A673 (cell line): ENCODE measurements around the gene REEP6. TPM values are rescaled to one million over a fixed set of nuclear protein-coding genes. Genes with fewer than 3 reads are reported as not detected.
A peak's percentile ranks its signal among the peaks of the same experiment; 100 is the strongest.

ENCODE experiments used
- BruUV-seq: library from RNA; stranded (reverse); fragments of 400-500 nt; replicated peaks from 2 replicates; lab custom pipeline; 2021; lab: Mats Ljungman, UMichigan
- CTCF ChIA-PET: fragments of 300-600 bp; sonication (Branson Sonifier 250); formaldehyde crosslinking; loops from one replicate; lab custom pipeline; 2022; ENCODE audit warnings: antibody characterized with exemption; lab: Charles Lee
- POLR2A ChIA-PET: fragments of 300-600 bp; sonication (Branson Sonifier 250); formaldehyde crosslinking; loops from one replicate; lab custom pipeline; 2022; ENCODE audit warnings: antibody characterized with exemption; ENCODE audit not compliant: low non-redundant PET; lab: Charles Lee
- DNase-seq: peaks from one replicate; pipeline ENCODE4 v3.0.0-alpha.2; 2015; ENCODE audit warnings: low spot score
- H3K27ac ChIP-seq: fragments of 200-600 bp; sonication (generic); 2 replicates; pipeline ENCODE4 v1.5.1; 2016; ENCODE audit warnings: mixed run types, low read depth, mild to moderate bottlenecking, mixed read lengths, antibody characterized with exemption, low read length; ENCODE audit not compliant: poor library complexity, severe bottlenecking
- H3K27me3 ChIP-seq: fragments of 200-600 bp; sonication (generic); replicated peaks from 2 replicates; pipeline ENCODE4 v1.6.1; 2017; ENCODE audit warnings: mixed run types, low read depth, mild to moderate bottlenecking, mixed read lengths, antibody characterized with exemption, low read length; ENCODE audit not compliant: insufficient read depth, poor library complexity
- H3K36me3 ChIP-seq: fragments of 200-600 bp; sonication (generic); 2 replicates; pipeline ENCODE4 v1.6.1; 2016; ENCODE audit warnings: mixed run types, mild to moderate bottlenecking, mixed read lengths, antibody characterized with exemption, low read length; ENCODE audit not compliant: insufficient read depth, poor library complexity, severe bottlenecking
- H3K4me1 ChIP-seq: fragments of 200-600 bp; sonication (generic); 2 replicates; pipeline ENCODE4 v1.6.1; 2017; ENCODE audit warnings: mixed run types, mild to moderate bottlenecking, mixed read lengths, antibody characterized with exemption, low read length; ENCODE audit not compliant: insufficient read depth, poor library complexity, severe bottlenecking
- H3K4me3 ChIP-seq: fragments of 200-600 bp; sonication (generic); 2 replicates; pipeline ENCODE4 v1.5.1; 2016; ENCODE audit warnings: low read depth, mixed run types, mild to moderate bottlenecking, mixed read lengths, low read length; ENCODE audit not compliant: poor library complexity, severe bottlenecking
- H3K9me3 ChIP-seq: fragments of 200-600 bp; sonication (generic); 2 replicates; pipeline ENCODE4 v1.6.1; 2016; ENCODE audit warnings: mixed run types, low read depth, mild to moderate bottlenecking, mixed read lengths, antibody characterized with exemption, low read length; ENCODE audit not compliant: poor library complexity, severe bottlenecking
- EZH2 ChIP-seq: fragments of 200-600 bp; sonication (generic); IDR thresholded peaks from 2 replicates; pipeline ENCODE4 v1.6.1; 2017; ENCODE audit warnings: borderline replicate concordance, low read depth, mild to moderate bottlenecking, mixed read lengths, antibody characterized with exemption, low read length; ENCODE audit not compliant: poor library complexity, severe bottlenecking
- intact Hi-C: fragments of 100-400 bp; cut with micrococcal nuclease; formaldehyde crosslinking; loops from one replicate; pipeline ENCODE4 v1.10.0; 2022; ENCODE audit not compliant: unreplicated experiment
- total RNA-seq: library from RNA; stranded (reverse); gene quantifications from 2 replicates; pipeline ENCODE4 v1.2.3, GENCODE V29; 2021
- TF ChIP-seq, protein P1 (sequence below): fragments of 300-800, 200-600 bp; sonication (generic); conservative IDR thresholded peaks from 2 replicates; pipeline ENCODE4 v1.5.1; 2017; ENCODE audit warnings: low read depth, mild to moderate bottlenecking, antibody characterized with exemption, low read length, moderate library complexity, mixed read lengths

REEP6 gene
- total RNA-seq, 1 experiment from 2014 or later = 4.7 TPM

DNA sequence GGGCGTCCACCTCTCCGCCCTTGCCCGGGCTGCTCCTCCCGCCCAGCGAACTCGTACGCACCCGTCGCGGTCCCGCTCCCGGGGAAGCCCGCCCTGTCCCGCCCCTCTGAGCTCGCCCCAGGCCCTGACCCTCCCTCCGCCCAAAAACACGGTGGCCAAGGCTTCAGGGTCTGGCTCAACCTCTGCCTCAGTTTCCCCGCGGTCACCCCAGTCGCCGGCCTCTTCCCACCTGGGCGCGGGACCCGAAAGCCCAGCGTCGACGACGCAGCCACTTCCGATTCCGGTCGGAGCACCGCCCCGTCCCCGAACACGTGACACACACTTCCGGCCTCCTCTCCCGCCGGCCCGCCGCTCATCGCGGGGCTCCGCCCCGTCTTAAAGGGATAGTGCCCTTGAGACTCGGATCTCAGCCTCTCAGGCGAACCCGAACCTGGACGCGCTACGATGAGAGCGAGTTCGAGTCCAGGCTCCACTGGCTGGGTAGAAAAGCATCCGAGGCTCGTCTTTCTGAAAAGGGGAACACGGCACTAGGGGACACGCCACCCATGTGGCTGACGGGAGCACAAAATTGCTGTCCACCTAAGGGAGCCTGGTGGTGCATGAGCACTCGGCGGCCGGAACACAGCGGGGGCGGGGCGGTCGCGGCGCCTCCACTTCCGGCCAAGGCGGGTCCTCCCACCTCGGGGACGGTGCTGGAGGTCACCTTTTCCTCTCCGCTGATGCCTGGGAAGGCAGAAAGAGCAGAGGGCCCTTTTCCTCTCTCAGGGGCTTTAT lies 11.9 kb upstream of the REEP6 start, which contains the start of gene C19orf25:
Gene C19orf25 (minus strand): TSS at position 282 of the 774 bp plus-strand sequence. CDS start 312 bp downstream, outside the sequence.
- Histone ChIP-seq H3K27ac (peak within 1 kb of the TSS; percentile 85), H3K27me3 (no peaks in the 10 kb centered on the region), H3K36me3 (peaks cover 4% of the 10 kb centered on the region), H3K9me3 (no peaks in the 10 kb centered on the region), H3K4me3 (peak within 1 kb of the TSS; percentile 66), H3K4me1 (peaks cover 4% of the 10 kb centered on the region)
- TF ChIP-seq, protein P1, sequence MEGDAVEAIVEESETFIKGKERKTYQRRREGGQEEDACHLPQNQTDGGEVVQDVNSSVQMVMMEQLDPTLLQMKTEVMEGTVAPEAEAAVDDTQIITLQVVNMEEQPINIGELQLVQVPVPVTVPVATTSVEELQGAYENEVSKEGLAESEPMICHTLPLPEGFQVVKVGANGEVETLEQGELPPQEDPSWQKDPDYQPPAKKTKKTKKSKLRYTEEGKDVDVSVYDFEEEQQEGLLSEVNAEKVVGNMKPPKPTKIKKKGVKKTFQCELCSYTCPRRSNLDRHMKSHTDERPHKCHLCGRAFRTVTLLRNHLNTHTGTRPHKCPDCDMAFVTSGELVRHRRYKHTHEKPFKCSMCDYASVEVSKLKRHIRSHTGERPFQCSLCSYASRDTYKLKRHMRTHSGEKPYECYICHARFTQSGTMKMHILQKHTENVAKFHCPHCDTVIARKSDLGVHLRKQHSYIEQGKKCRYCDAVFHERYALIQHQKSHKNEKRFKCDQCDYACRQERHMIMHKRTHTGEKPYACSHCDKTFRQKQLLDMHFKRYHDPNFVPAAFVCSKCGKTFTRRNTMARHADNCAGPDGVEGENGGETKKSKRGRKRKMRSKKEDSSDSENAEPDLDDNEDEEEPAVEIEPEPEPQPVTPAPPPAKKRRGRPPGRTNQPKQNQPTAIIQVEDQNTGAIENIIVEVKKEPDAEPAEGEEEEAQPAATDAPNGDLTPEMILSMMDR = no peak
- no peak for TF ChIP-seq EZH2
- ChIA-PET CTCF (no interaction called here), POLR2A (no interaction called here)
- no TSS peak for BruUV-seq
- peak; percentile 97 for DNase-seq
- intact Hi-C loops = no loop called here

DNA sequence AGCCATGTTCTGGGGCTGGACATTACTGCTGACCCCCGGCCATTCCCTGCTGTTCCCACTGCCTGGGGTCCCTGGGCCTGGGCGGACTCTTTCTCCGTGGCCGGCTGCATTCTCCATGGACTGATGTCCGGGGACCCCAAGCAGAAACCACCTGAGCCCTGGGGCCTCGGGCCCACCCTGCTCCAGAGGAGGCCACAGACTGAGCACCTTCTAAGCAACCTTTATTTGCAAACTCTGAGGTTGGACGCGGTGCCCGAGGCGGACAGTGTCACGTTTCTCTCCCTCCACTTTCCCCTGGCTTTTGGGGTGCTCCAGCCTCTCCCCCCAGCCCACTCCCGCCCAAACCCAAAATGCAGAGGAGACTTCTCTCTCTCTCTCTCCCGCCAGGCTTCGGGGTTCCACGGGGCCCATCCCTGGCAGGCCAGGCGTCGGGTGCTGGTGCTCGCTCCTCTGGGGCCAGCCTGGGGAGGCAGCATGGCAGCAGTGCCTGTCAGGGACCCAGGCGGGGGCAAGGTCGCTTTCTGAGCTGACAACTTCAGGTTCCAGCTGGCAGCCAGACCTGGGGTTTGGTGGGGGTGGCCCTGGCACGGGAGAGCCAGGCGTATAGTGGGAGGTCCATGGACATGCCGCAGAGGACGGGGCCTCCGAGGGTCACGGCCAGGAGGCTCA lies 9.6 kb upstream of the REEP6 start:
- no peak for DNase-seq
- no TSS peak for BruUV-seq
- Histone ChIP-seq H3K4me1 (peaks cover 4% of the 10 kb centered on the region), H3K27me3 (no peaks in the 10 kb centered on the region), H3K9me3 (no peaks in the 10 kb centered on the region), H3K4me3 (no peak overlapping the region), H3K27ac (no peak overlapping the region), H3K36me3 (peaks cover 4% of the 10 kb centered on the region)
- no peak for TF ChIP-seq EZH2
- TF ChIP-seq, protein P1 = no peak
- intact Hi-C loops = no loop called here
- ChIA-PET POLR2A (no interaction called here), CTCF (no interaction called here)

DNA sequence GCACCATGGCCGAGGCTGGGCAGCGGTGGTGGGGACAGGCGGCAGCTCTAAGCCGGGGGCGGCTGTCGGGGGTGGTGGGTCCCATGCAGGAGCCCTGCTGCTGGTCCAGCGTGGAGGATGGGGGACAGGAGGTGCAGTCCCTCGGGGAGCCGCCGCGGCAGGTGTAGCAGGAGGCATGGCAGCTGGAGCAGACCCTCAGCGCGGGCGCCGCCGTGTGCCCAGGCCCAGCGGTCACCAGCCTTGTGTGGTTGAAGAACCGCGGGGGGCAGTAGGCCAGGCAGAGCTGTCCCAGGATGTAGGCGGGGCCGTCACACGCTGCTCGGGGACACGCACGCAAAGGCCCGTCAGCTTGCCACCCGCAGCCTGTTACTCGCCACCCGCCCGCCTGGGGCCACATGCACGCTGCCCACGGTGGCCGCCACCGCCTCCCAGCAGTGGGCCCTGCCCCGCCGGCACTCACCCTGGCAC lies 9.1 kb upstream of the REEP6 start:
- no peak for TF ChIP-seq EZH2
- TF ChIP-seq, protein P1 = no peak
- Histone ChIP-seq H3K9me3 (no peaks in the 10 kb centered on the region), H3K27me3 (no peaks in the 10 kb centered on the region), H3K36me3 (peaks cover 4% of the 10 kb centered on the region), H3K4me3 (no peak overlapping the region), H3K27ac (no peak overlapping the region), H3K4me1 (peaks cover 4% of the 10 kb centered on the region)
- intact Hi-C loops = no loop called here
- ChIA-PET CTCF (no interaction called here), POLR2A (no interaction called here)
- no peak for DNase-seq
- no TSS peak for BruUV-seq
